ENCODE measurements around the gene SHF. TPM values are rescaled to one million over a fixed set of nuclear protein-coding genes. Genes with fewer than 3 reads are reported as not detected.

SHF gene
- total RNA-seq, 2 donors from 2014 or later = 42.0 to 53.8 TPM

DNA sequence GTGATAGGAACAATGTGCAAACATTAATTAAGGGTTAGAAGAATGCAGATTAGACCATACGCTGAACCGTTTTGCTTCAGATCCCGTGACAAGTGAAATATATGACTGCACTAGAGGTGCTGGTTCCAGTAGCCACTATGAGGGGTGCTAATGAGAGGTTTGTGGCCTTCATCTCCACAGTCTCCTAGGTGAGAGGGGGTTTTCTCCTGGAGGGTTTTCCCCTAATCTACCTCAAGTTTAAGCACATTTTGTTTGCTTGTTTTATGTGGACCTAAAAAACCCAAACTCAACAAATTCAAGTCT, 13.7 kb upstream of the SHF start:
- H3K4me3 ChIP-seq (ENCODE audit: low read length) = no peak overlapping the region
- H3K27ac Mint-ChIP-seq = no peak overlapping the region

DNA sequence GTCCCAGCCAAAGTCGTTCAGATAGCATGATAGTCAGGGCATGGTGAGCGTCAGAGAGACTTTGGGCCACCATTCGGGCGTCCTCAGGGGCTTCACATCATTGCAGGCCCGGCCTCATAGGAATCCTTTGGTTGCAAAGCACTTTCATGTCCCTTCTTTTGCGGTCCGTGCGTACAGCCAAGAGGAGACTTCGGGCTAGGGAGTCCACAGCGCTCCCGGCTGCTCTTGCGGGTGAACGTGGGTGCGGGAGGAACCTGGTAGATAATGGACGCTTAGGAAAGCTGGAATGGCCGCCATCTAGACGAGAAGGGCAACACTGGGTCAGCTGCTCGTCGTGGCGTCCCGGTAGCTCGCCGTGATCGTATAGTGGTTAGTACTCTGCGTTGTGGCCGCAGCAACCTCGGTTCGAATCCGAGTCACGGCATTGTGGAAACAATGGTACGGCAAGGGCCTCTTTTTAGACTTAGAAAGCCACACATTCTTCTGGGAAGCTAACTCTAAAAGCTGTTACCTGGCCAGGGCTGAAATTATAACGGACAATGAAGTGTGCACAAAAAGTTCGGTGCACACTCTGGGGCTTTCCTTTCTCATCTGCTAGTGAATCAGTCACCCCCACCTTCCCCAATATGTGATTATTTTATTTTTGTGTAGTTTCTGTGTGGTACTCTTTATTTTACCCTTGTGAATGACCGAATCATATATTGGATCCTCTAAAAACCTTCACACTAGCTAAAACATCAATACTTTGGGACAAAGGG, 13.2 kb upstream of the SHF start:
- H3K36me3 Mint-ChIP-seq (ENCODE audit: low read depth) = no peaks in the 10 kb centered on the region
- Histone ChIP-seq H3K9me3 (ENCODE audit: control insufficient read depth, low read length) (no peaks in the 10 kb centered on the region), H3K27ac (ENCODE audit: low read depth, low read length) (peak overlapping the region; percentile 95), H3K9ac (ENCODE audit: extremely low read depth, low read length, poor library complexity, severe bottlenecking) (peak overlapping the region; percentile 91), H3K4me3 (ENCODE audit: low read length) (peak overlapping the region; percentile 100), H3K4me1 (ENCODE audit: control insufficient read depth, insufficient read depth, low read length) (no peaks in the 10 kb centered on the region), H3K27me3 (ENCODE audit: control insufficient read depth, insufficient read depth, low read length, poor library complexity, severe bottlenecking) (no peaks in the 10 kb centered on the region), H3K36me3 (ENCODE audit: control insufficient read depth, insufficient read depth, low read length) (no peaks in the 10 kb centered on the region)
- TF ChIP-seq, protein P1, sequence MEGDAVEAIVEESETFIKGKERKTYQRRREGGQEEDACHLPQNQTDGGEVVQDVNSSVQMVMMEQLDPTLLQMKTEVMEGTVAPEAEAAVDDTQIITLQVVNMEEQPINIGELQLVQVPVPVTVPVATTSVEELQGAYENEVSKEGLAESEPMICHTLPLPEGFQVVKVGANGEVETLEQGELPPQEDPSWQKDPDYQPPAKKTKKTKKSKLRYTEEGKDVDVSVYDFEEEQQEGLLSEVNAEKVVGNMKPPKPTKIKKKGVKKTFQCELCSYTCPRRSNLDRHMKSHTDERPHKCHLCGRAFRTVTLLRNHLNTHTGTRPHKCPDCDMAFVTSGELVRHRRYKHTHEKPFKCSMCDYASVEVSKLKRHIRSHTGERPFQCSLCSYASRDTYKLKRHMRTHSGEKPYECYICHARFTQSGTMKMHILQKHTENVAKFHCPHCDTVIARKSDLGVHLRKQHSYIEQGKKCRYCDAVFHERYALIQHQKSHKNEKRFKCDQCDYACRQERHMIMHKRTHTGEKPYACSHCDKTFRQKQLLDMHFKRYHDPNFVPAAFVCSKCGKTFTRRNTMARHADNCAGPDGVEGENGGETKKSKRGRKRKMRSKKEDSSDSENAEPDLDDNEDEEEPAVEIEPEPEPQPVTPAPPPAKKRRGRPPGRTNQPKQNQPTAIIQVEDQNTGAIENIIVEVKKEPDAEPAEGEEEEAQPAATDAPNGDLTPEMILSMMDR (conservative IDR thresholded peaks at IDR 0.05) = no peak
- H3K27ac Mint-ChIP-seq = no peak overlapping the region
- no peaks in the 10 kb centered on the region for H3K9me3 Mint-ChIP-seq
- peak; percentile 95 for DNase-seq
- peaks cover 18% of the 10 kb centered on the region for H3K27me3 Mint-ChIP-seq (ENCODE audit: insufficient read depth)
- H3K4me1 Mint-ChIP-seq = peaks cover 8% of the 10 kb centered on the region
- 2 to 6% methylated on average over 13 to 33 of the region's 34 CpGs for WGBS, 2 experiments (ENCODE audit: insufficient coverage in 1 of 2, insufficient read length in 1 of 2)
- no peak overlapping the region for H3K4me3 Mint-ChIP-seq

More for the DNA sequence above, 13.7 kb upstream of the SHF start:
- H3K9ac ChIP-seq (ENCODE audit: extremely low read depth, low read length, poor library complexity, severe bottlenecking) = no peak overlapping the region
- H3K4me1 ChIP-seq (ENCODE audit: control insufficient read depth, insufficient read depth, low read length) = no peaks in the 10 kb centered on the region
- Mint-ChIP-seq H3K9me3 (no peaks in the 10 kb centered on the region), H3K36me3 (ENCODE audit: low read depth) (no peaks in the 10 kb centered on the region), H3K4me3 (no peak overlapping the region), H3K27me3 (ENCODE audit: insufficient read depth) (peaks cover 20% of the 10 kb centered on the region), H3K4me1 (peaks cover 8% of the 10 kb centered on the region)
- no peaks in the 10 kb centered on the region for H3K9me3 ChIP-seq (ENCODE audit: control insufficient read depth, low read length)
- no peak for DNase-seq
- WGBS, 2 experiments (ENCODE audit: insufficient coverage in 1 of 2, insufficient read length in 1 of 2) = 84 to 90% methylated on average over 3 of the region's 3 CpGs
- no peak overlapping the region for H3K27ac ChIP-seq (ENCODE audit: low read depth, low read length)
- TF ChIP-seq, protein P1 (conservative IDR thresholded peaks at IDR 0.05) = no peak
- no peaks in the 10 kb centered on the region for H3K36me3 ChIP-seq (ENCODE audit: control insufficient read depth, insufficient read depth, low read length)
- H3K27me3 ChIP-seq (ENCODE audit: control insufficient read depth, insufficient read depth, low read length, poor library complexity, severe bottlenecking) = no peaks in the 10 kb centered on the region

DNA sequence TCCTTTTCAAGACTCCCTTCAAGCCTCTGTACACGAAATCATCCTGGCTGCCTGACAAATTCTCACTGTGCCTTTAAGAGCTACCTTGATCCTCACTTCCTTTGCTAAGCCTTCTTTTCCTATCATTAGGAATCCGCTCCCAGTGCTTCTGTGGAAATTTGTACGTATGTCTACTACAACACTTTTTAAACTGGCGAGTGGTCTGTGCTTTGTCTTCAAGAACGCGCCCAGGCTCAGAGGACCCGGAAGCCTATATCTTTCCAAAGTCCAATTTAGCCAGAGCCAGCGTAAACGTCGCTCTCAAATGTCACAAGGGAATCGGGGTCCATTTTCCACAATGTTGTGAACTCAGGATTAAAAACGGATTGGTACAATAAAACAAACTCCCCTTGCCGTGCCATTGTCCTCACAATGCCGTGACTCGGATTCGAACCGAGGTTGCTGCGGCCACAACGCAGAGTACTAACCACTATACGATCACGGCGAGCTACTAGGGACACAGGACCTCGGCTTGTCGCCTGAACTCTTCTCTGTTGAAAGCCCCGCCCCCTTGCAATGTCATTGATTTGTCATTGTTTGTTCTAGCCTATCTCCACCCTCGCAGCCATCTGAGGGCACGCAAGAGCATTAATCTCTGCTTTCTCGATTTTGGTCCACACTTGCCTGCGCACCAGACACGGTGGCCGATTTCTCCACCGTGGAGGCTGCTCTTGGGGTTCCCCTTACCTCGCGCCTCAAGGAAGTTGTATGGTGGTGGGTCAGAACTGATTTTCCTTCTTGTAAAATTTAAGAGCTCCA, 12.4 kb upstream of the SHF start:
- DNase-seq = peak; percentile 99
- Histone ChIP-seq H3K9ac (ENCODE audit: extremely low read depth, low read length, poor library complexity, severe bottlenecking) (peak overlapping the region; percentile 91), H3K27ac (ENCODE audit: low read depth, low read length) (peak overlapping the region; percentile 95), H3K27me3 (ENCODE audit: control insufficient read depth, insufficient read depth, low read length, poor library complexity, severe bottlenecking) (no peaks in the 10 kb centered on the region), H3K4me3 (ENCODE audit: low read length) (peak overlapping the region; percentile 100), H3K9me3 (ENCODE audit: control insufficient read depth, low read length) (no peaks in the 10 kb centered on the region), H3K36me3 (ENCODE audit: control insufficient read depth, insufficient read depth, low read length) (no peaks in the 10 kb centered on the region), H3K4me1 (ENCODE audit: control insufficient read depth, insufficient read depth, low read length) (no peaks in the 10 kb centered on the region)
- Mint-ChIP-seq H3K36me3 (ENCODE audit: low read depth) (no peaks in the 10 kb centered on the region), H3K27ac (no peak overlapping the region), H3K9me3 (no peaks in the 10 kb centered on the region), H3K4me1 (peaks cover 5% of the 10 kb centered on the region), H3K27me3 (ENCODE audit: insufficient read depth) (peaks cover 18% of the 10 kb centered on the region), H3K4me3 (no peak overlapping the region)
- 1% methylated on average over 25 to 34 of the region's 34 CpGs for WGBS, 2 experiments (ENCODE audit: insufficient coverage in 1 of 2, insufficient read length in 1 of 2)
- TF ChIP-seq, protein P1 (conservative IDR thresholded peaks at IDR 0.05) = no peak

Data from endodermal cell (in vitro differentiated cells).